GM04503 (cell line): ENCODE measurements around the gene CBFA2T2.
"Not testable (repeated sequence)": the region's sequence is repeated elsewhere in the genome, so short reads cannot be mapped to it uniquely, and the experiment has no call there.

ENCODE experiments used
- DNase-seq: peaks from one replicate; pipeline ENCODE4 v3.0.0-alpha.2; 2012; ENCODE audit warnings: low read depth

The CBFA2T2 gene

GRCh38 chr20:33507461-33507860 lies 17.6 kb downstream of the CBFA2T2 start:
- DNase-seq, result no peak

- DNase-seq, result not testable (repeated sequence)
Measured at GRCh38 chr20:33508015-33508414, 18.1 kb downstream of the CBFA2T2 start.

GRCh38 chr20:33509057-33509456 lies 19.2 kb downstream of the CBFA2T2 start:
- DNase-seq, result not testable (repeated sequence)

- not testable (repeated sequence) for DNase-seq
Measured at GRCh38 chr20:33511876-33512275, 22.0 kb downstream of the CBFA2T2 start.

DNA sequence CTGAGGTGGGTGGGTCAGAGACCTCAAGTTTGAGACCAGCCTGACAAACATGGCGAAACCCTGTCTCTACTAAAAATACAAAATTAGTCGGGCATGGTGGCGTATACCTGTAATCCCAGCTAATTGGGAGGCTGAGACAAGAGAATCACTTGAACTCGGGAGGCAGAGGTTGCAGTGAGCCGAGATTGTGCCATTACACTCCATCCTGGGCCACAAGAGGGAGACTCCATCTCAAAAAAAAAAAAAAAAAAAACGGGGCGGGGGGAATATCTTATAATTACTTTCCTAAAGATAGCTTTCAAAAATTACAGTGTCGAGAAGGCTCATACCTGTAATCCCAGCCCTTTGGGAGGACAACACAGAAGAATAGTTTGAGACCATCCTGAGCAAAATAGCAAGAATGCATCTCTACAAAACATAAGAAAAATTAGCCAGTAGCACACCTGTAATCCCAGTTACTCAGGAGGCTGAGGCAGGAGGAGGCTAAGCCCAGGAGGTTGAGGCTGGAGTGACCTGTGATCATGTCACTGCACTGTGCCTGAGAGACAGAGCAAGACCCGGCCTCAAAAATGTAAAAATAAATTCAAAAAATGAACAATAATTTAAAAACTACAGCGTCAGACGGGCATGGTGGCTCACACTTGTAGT lies 25.8 kb downstream of the CBFA2T2 start:
- no peak for DNase-seq

DNA sequence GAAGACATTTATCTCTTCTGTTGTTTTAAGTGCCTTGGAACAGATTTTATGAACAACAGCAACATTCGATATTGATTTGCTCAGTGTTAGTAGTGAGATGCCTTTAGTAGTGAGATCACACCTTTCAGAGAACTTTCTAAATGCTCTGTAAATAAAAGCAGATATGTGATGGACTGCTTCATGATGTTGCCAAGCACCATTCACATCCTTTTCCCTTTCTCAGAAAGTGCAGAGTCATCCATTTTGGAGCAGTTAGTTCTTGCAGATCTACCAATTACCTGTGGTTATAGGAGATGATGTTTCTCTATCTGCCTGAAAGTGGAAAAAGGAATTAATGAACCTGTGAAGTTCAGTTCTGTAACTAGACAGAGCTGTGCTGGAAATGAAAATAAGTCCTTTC lies 27.0 kb downstream of the CBFA2T2 start:
- no peak for DNase-seq

DNA sequence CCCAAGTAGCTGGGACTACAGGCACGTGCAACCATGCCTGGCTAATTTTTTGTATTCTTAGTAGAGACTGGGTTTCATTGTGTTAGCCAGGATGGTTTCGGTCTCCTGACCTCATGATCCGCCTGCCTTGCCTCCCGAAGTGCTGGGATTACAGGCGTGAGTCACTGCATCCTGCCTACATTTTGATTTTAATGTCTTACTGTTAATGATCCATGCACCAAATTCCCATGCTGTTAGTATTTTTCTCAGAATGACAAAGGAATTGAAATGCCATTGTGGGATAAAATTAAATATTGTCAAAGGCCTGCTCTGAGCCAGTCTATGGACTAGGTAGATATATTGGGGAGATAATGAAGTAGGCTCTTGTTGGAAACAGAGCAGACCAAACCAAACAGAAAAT lies 28.2 kb downstream of the CBFA2T2 start:
- peak; percentile 53 for DNase-seq

- DNase-seq, result no peak
Measured at GRCh38 chr20:33521461-33521860, 31.6 kb downstream of the CBFA2T2 start.

- no peak for DNase-seq
Measured at GRCh38 chr20:33522256-33522820, 32.4 kb downstream of the CBFA2T2 start.

GRCh38 chr20:33524261-33524660 lies 34.4 kb downstream of the CBFA2T2 start:
- no peak for DNase-seq

- no peak for DNase-seq
Measured at GRCh38 chr20:33526769-33527168, 36.9 kb downstream of the CBFA2T2 start.

DNA sequence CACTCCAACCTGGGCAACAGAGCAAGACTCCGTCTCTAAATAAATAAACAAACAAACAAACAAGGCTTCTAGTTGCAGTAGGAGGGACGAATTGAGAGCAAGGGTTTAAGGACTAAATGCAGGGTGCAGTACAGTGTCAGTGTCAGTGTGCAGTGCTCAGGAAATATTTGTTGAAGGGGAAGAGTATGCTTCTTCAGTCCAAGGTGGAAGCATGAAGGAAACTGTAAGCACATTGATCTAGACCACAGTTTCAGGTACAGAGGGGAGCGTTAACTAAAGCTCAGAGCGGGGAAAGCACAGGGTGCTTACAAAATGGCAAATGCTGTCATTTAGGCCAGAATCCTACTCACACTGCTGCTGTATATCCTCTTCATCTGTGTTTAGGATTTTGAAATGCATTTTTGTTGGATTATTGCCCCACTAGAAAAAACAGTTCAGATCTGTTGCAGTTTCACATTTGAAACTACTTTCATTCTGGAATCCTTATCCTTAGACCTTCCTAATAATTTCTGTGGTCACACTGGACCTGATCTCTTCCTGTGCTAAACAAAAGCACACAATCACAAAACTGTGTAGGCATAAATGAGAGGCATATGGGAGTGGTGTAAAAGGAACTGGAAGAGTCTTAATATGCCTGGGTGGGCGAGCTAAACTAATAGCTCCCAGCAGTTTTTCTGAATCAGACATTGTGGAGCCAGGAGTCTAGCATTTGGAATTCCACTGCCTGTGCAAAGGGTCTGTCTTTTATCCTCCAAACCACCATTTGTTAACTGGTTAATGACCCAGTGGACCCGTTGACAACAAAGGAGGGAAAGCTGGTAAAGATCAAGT lies 41.4 kb downstream of the CBFA2T2 start:
- DNase-seq, result no peak

DNA sequence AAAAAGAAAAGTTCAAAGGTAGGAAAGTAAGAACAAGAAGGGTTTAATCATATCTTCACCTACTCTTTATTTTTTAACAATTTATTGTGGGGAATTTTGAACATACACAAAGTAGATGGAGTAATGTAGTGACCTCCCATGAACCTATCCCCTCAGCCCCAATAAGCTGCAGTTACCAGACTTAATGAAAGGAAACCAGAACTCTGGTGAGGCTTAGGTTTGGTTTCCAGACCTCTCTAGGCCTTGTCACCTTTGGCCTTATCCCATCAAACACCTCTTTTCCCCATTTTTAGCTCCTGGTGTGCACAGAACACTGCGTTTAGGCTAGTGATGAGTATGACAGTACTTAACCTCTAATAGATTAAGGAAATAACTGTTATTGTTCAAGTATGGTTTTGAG lies 42.0 kb downstream of the CBFA2T2 start:
- DNase-seq, result no peak

- DNase-seq, result no peak
Measured at GRCh38 chr20:33532753-33533459, 43.0 kb downstream of the CBFA2T2 start.

- not testable (repeated sequence) for DNase-seq
Measured at GRCh38 chr20:33535717-33536116, 45.8 kb downstream of the CBFA2T2 start.

DNA sequence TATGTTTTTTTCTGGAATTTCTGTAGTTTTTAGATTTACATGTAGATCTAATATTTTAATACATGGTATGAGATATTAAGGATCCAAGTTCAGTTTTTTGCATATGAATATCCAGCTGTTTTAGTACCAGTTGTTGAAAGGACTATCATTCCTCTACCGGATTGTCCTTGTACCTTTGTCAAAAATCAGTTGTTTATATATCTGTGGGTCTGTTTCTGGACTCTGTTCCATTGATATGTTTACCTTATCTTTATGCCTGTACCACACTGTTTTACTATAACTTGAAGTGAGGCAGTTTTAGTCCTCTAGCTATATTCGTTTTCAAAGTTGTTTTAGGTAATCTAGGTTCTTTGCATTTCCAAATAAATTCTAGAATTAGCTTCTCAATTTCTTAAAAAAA lies 47.7 kb downstream of the CBFA2T2 start:
- DNase-seq, result no peak

DNA sequence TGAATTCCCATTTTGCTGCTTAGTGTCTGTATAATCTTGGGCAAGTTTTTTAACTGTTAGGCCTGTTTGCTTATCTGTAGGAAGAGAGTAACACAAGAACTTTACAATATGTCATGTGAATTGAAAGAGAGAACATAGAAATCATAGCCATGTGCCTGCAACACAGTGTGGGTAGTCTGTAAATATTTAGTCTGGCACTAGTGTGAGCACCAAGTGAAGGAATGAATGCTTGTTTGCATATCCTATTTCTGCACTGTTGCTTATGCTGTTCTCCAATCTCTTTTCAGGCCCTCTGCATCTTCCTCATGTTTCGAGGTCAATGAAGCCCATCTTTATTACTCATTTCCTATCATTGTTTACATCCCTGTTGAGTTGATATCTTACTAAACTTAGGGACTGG lies 49.2 kb downstream of the CBFA2T2 start:
- DNase-seq, result no peak

- DNase-seq, result no peak
Measured at GRCh38 chr20:33540427-33540826, 50.5 kb downstream of the CBFA2T2 start.

DNA sequence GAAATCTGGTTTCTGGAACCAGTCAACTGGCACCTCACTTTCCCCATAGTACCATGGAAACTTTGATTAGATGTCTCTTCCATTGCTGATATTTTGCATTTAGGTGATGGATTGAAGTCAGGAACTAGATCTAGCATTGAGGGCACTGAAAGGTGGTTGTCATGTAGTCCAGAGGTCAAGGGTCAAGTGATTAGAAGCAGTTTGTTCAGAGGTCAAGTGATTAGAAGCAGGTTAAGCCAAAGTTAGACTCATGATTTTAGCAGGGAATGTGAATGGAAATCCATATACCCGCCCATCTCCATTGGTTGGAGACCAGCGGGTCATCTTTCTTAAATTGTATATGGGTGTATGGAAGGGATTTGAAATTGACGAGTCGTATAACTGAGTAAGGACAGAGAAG lies 51.2 kb downstream of the CBFA2T2 start:
- no peak for DNase-seq

- DNase-seq, result no peak
Measured at GRCh38 chr20:33541797-33542196, 51.9 kb downstream of the CBFA2T2 start.

- DNase-seq, result no peak
Measured at GRCh38 chr20:33545763-33546162, 55.9 kb downstream of the CBFA2T2 start.

- DNase-seq, result no peak
Measured at GRCh38 chr20:33549229-33549999, 59.5 kb downstream of the CBFA2T2 start.
